DMS79 (cell line): ENCODE measurements around the gene AOPEP.

Experiments used
- DNase-seq: peaks from one replicate; lab custom pipeline; 2025; lab: John Stamatoyannopoulos, UW

The AOPEP gene

GRCh38 chr9:95032580-95033341, 306.3 kb downstream of the AOPEP start:
- peak; percentile 28 for DNase-seq

GRCh38 chr9:95035846-95036245, 309.3 kb downstream of the AOPEP start:
- DNase-seq, result no peak

- no peak for DNase-seq
Observed at GRCh38 chr9:95036676-95037075, 310.2 kb downstream of the AOPEP start.

GRCh38 chr9:95037789-95038521, 311.5 kb downstream of the AOPEP start:
- no peak for DNase-seq

GRCh38 chr9:95038666-95039065, 312.2 kb downstream of the AOPEP start:
- DNase-seq, result no peak

GRCh38 chr9:95040106-95040505, 313.6 kb downstream of the AOPEP start:
- DNase-seq, result no peak

- DNase-seq, result no peak
Observed at GRCh38 chr9:95043826-95044225, 317.3 kb downstream of the AOPEP start.

- DNase-seq, result no peak
Observed at GRCh38 chr9:95044731-95045508, 318.4 kb downstream of the AOPEP start.

- no peak for DNase-seq
Observed at GRCh38 chr9:95045751-95046150, 319.3 kb downstream of the AOPEP start.

- no peak for DNase-seq
Observed at GRCh38 chr9:95047452-95048224, 321.1 kb downstream of the AOPEP start.

- DNase-seq, result peak; percentile 47
Observed at GRCh38 chr9:95048225-95049087, 322.0 kb downstream of the AOPEP start.

GRCh38 chr9:95049761-95050160, 323.3 kb downstream of the AOPEP start:
- no peak for DNase-seq

GRCh38 chr9:95053611-95054570, 327.4 kb downstream of the AOPEP start:
- no peak for DNase-seq

- no peak for DNase-seq
Observed at GRCh38 chr9:95055334-95055850, 328.9 kb downstream of the AOPEP start.

- DNase-seq, result no peak
Observed at GRCh38 chr9:95055851-95056551, 329.5 kb downstream of the AOPEP start.

- no peak for DNase-seq
Observed at GRCh38 chr9:95057101-95057500, 330.6 kb downstream of the AOPEP start.

- no peak for DNase-seq
Observed at GRCh38 chr9:95058121-95058785, 331.8 kb downstream of the AOPEP start.

- no peak for DNase-seq
Observed at GRCh38 chr9:95058795-95059386, 332.4 kb downstream of the AOPEP start.
